GM12878 (cell line): ENCODE data around the gene TMC7. TPM values are rescaled to one million over a fixed set of nuclear protein-coding genes. Genes with fewer than 3 reads are reported as not detected.

ENCODE experiments used
- FOXK2 ChIP-seq: fragments of 450-650 bp; IDR thresholded peaks from 2 replicates; pipeline ENCODE4 v1.6.1; 2017; ENCODE audit warnings: mild to moderate bottlenecking, moderate library complexity
- HDAC6 ChIP-seq: fragments of 200-600 bp; sonication (generic); IDR thresholded peaks from one replicate; pipeline ENCODE4 v1.8.0; 2017; ENCODE audit warnings: antibody characterized with exemption; ENCODE audit not compliant: unreplicated experiment
- RFX5 ChIP-seq: IDR thresholded peaks from 2 replicates; pipeline ENCODE4 v1.6.1; 2011; ENCODE audit warnings: low read depth, low read length, improper control_type of control experiment
- TARDBP ChIP-seq: IDR thresholded peaks from 2 replicates; pipeline ENCODE4 v1.6.1; 2016; ENCODE audit warnings: borderline replicate concordance
- polyA plus RNA-seq, 11 experiments: library from polyadenylated mRNA; depleted of rRNA in 4 of 11; unstranded in 6 of 11; stranded (reverse) in 5 of 11; fragments of >200 nt; fragmentation: Nextera tagmentation in 4 of 11; fragmentation: Illumina TruSeq in 1 of 11; extraction: Ambion mirVana in 4 of 11; extraction: Trizol in 1 of 11; gene quantifications; 1 replicate in 1 of 11; 2 replicates in 10 of 11; pipeline versions ENCODE4 v1.2.1 to v1.2.3, GENCODE V29; 2011 to 2016; ENCODE audit warnings: inconsistent platforms in 2 of 11, missing spikeins in 2 of 11, low read depth in 1 of 11
- total RNA-seq, 4 experiments: library from RNA; depleted of rRNA in 3 of 4; stranded (reverse); fragments of >200 nt in 3 of 4; fragmentation: Illumina TruSeq in 1 of 4; extraction: Trizol in 1 of 4; gene quantifications; 2 replicates each; pipeline versions ENCODE4 v1.2.1 to v1.2.3, GENCODE V29; 2013 to 2021
- TF ChIP-seq, protein P1 (sequence below): fragments of 450-650 bp; IDR thresholded peaks from 2 replicates; pipeline ENCODE4 v1.6.1; 2017; ENCODE audit warnings: mild to moderate bottlenecking, moderate library complexity

The TMC7 gene
- total and polyA plus RNA-seq, 10 of the 15 experiments (the other 5 are each of a cell fraction or from before 2014, with no cell fraction given) = 0.15 TPM; not detected in 9

DNA sequence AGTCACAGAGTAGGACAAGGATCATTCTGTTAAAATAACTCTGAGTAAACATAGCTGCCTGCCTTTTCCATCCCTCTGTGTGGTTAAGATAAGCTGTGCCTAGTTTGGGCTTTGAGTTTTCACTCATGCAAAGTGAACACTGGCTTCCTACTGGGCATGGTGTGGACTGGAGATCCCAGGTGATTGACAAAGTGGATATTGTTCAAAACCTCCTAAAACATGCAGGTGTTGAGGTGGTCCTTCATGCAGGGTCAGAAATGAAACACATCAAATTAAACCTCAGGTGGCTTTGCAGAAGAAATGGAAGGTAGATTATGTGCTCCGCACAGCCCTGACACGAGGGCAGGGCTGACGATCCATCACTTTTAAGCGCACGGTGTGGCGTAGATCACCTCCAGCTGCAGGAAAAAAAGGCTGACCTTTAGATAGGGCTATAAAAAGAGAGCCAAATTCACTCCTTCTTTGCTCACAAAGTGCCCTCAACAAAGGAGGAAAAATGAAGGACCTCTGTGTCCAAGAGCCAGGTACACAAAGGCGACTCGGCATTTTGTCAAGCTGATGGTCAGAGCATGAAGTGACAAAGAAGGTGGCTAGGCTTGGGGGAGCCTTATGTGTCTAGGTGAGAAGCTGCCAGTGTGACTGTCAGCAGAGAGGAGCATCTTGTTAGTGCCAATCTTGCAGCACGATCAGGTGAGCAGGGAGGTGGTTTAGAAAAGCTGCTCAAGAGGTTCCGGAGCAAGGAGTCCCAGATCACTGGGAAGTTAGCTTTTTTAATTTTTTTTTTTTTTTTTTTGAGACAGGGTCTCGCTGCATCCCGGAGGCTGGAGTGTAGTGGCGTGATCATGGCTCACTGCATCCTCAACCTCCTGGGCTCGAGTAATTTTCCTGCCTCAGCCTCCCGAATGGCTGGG lies 110.2 kb downstream of the TMC7 start (continued):
- TF ChIP-seq, protein P1, sequence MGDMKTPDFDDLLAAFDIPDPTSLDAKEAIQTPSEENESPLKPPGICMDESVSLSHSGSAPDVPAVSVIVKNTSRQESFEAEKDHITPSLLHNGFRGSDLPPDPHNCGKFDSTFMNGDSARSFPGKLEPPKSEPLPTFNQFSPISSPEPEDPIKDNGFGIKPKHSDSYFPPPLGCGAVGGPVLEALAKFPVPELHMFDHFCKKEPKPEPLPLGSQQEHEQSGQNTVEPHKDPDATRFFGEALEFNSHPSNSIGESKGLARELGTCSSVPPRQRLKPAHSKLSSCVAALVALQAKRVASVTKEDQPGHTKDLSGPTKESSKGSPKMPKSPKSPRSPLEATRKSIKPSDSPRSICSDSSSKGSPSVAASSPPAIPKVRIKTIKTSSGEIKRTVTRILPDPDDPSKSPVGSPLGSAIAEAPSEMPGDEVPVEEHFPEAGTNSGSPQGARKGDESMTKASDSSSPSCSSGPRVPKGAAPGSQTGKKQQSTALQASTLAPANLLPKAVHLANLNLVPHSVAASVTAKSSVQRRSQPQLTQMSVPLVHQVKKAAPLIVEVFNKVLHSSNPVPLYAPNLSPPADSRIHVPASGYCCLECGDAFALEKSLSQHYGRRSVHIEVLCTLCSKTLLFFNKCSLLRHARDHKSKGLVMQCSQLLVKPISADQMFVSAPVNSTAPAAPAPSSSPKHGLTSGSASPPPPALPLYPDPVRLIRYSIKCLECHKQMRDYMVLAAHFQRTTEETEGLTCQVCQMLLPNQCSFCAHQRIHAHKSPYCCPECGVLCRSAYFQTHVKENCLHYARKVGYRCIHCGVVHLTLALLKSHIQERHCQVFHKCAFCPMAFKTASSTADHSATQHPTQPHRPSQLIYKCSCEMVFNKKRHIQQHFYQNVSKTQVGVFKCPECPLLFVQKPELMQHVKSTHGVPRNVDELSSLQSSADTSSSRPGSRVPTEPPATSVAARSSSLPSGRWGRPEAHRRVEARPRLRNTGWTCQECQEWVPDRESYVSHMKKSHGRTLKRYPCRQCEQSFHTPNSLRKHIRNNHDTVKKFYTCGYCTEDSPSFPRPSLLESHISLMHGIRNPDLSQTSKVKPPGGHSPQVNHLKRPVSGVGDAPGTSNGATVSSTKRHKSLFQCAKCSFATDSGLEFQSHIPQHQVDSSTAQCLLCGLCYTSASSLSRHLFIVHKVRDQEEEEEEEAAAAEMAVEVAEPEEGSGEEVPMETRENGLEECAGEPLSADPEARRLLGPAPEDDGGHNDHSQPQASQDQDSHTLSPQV = no peak
- TF ChIP-seq FOXK2 (no peak), HDAC6 (no peak), RFX5 (no peak), TARDBP (no peak)
